Measurements from ENCODE around the gene SLC8A3.
"Not testable (repeated sequence)": the region's sequence is repeated elsewhere in the genome, so short reads cannot be mapped to it uniquely, and the experiment has no call there.

The SLC8A3 gene

GRCh38 chr14:70188659-70189455 lies at the start of gene SLC8A3:
TSS of gene SLC8A3 (minus strand) at chr14:70188951. CDS start at chr14:70168422, 20,529 bp downstream.
- DNase-seq (ENCODE audit: low read depth, low spot score) = no peak

GRCh38 chr14:70237710-70238109 lies 49.0 kb upstream of the SLC8A3 start:
- no peak for DNase-seq (ENCODE audit: low read depth, low spot score)

GRCh38 chr14:70234066-70234950 lies 45.6 kb upstream of the SLC8A3 start:
- DNase-seq (ENCODE audit: low read depth, low spot score) = no peak

- DNase-seq (ENCODE audit: low read depth, low spot score) = not testable (repeated sequence)
Observed at GRCh38 chr14:70231756-70232544, 43.2 kb upstream of the SLC8A3 start.

- not testable (repeated sequence) for DNase-seq (ENCODE audit: low read depth, low spot score)
Observed at GRCh38 chr14:70229877-70230640, 41.3 kb upstream of the SLC8A3 start.

GRCh38 chr14:70213721-70214282 lies 25.1 kb upstream of the SLC8A3 start:
- no peak for DNase-seq (ENCODE audit: low read depth, low spot score)

- DNase-seq (ENCODE audit: low read depth, low spot score) = no peak
Observed at GRCh38 chr14:70212752-70213151, 24.0 kb upstream of the SLC8A3 start.

GRCh38 chr14:70208380-70208779 lies 19.6 kb upstream of the SLC8A3 start:
- DNase-seq (ENCODE audit: low read depth, low spot score) = no peak

- DNase-seq (ENCODE audit: low read depth, low spot score) = no peak
Observed at GRCh38 chr14:70203686-70204085, 14.9 kb upstream of the SLC8A3 start.

GRCh38 chr14:70201994-70202393 lies 13.2 kb upstream of the SLC8A3 start:
- DNase-seq (ENCODE audit: low read depth, low spot score) = no peak

GRCh38 chr14:70193396-70193795 lies 4.6 kb upstream of the SLC8A3 start:
- DNase-seq (ENCODE audit: low read depth, low spot score) = no peak

- DNase-seq (ENCODE audit: low read depth, low spot score) = no peak
Observed at GRCh38 chr14:70192915-70193314, 4.2 kb upstream of the SLC8A3 start.

- no peak for DNase-seq (ENCODE audit: low read depth, low spot score)
Observed at GRCh38 chr14:70190156-70190555, 1.4 kb upstream of the SLC8A3 start.

- DNase-seq (ENCODE audit: low read depth, low spot score) = no peak
Observed at GRCh38 chr14:70189456-70190077, 816 bp upstream of the SLC8A3 start.

- no peak for DNase-seq (ENCODE audit: low read depth, low spot score)
Observed at GRCh38 chr14:70188322-70188658, 461 bp downstream of the SLC8A3 start.

GRCh38 chr14:70186900-70187451 lies 1.8 kb downstream of the SLC8A3 start:
- peak; percentile 28 for DNase-seq (ENCODE audit: low read depth, low spot score)

- DNase-seq (ENCODE audit: low read depth, low spot score) = no peak
Observed at GRCh38 chr14:70183991-70184390, 4.8 kb downstream of the SLC8A3 start.

GRCh38 chr14:70181276-70181675 lies 7.5 kb downstream of the SLC8A3 start:
- no peak for DNase-seq (ENCODE audit: low read depth, low spot score)

GRCh38 chr14:70180718-70181117 lies 8.0 kb downstream of the SLC8A3 start:
- DNase-seq (ENCODE audit: low read depth, low spot score) = no peak

Data from iPS DF 19.7 (cell line).